Bone marrow (tissue), 2 donors: ENCODE results near the gene SKP1.

Source experiments
- DNase-seq, 2 donors: peaks; one replicate each; lab custom pipeline; 2025; lab: John Stamatoyannopoulos, UW

Gene SKP1

GRCh38 chr5:134143944-134144941 lies 32.5 kb downstream of the SKP1 start:
- DNase-seq = no peak

- no peak for DNase-seq
These were observed 33.3 kb downstream of the SKP1 start for GRCh38 chr5:134143431-134143830.

DNA sequence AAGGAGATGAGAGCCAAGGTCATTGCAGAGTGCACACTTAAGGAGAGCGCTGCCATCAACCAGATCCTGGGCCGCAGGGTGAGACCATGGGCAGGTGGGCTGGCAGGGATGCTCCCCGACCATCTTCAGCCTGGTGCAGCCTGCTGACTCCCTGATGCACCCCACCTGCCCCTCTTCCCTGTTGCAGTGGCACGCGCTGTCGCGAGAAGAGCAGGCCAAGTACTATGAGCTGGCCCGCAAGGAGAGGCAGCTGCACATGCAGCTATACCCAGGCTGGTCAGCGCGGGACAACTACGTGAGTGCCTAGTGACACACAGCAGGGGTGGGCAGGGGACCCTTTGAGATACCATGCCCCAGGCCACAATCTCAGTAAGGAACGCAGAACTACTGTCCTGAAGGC lies 33.9 kb downstream of the SKP1 start:
- no peak for DNase-seq

GRCh38 chr5:134142052-134142451 lies 34.7 kb downstream of the SKP1 start:
- DNase-seq = no peak

DNA sequence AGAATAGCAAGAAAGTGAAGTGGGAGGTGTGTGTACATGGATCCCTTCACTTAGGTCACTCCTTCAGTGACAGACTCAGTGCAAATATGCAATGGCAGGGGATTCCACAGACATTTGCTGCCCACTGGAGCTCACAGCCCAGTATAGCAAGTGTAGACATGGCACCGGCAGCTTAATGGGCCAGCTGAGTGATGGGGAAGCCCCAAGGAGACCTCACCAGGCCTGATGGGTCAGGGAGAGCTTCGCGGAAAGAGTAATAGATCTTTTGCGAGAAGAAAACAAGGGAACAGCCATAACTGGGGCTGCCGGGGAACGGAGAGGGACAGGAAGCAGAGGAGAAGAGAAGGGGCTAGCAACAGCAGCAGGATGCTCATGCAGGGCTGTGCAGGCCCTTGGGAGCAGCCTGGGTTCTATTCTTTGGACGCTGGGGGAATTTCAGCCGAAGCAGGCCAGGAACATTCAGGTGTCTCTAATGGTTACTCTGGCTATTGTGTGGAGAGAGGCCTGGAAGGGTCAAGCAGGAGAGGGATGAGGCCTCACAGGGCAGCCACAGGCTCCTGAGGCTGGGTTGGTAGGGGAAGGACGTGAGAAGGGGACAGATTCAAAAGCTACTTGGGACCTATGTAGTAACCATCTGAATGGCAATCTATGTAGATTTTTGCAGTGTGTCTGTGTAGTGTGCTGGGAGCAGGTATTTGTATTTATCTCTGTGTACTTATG lies 35.3 kb downstream of the SKP1 start:
- no peak for DNase-seq

DNA sequence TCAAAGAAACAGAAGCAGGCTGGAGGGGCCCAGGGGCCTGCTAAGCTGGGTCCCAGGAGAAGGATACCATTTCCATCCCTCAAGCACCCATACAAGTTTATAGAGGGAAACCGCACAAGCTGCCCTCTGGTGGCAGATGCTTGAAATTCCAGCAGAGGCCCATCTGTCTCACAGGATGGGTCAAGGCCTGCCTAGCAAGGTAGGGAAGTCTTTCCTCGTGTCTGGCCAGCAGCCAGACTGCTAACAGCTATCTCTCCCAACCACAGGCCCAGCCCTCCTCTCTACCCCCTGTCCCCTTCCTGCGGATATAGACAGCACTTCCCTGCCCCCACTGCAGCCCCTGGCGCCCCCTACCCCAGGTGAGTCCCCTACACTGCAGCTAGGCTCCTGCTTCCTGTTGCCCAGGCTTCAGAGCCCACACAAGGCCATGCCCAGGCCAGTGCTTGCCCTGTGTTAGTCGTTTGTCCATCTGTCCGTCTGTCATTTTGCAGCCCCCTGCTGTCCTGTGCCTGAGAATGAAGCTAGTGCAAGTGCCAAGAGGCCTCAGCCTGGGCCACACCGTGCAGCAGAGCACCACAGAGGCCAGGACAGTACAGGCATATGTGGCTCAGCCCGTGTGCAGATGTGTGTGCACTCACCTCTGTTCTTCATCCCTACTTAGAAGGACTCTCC lies 36.1 kb downstream of the SKP1 start:
- DNase-seq = peak in 1 of 2 donors; percentile 18

DNA sequence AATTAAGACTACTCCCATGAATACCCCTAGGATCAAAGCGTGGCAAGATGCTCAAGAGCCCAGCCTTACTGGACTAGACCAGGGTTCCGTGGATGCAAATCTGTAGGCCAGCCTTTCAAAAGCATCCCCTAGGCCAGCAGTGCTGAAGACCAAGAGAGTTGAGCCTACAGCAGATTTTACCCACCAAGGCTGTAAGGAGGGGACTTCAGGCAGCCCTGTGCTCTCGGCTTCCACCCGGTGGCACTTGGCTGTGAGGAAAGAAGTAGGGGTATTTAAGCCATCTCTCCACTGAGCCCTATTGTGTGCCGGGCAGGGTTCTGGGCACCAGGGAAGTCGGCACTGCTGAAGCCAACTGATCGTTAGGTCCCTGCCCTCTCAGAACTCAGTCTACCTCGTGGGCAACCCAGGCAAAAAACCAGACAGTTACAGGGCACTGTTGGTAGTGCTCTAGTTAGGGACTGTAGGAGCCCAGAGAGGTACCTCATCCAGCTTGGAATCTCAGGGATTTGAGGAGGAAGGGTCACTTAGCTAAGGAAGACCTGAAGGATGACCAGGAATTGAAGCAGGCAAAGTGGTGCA lies 36.8 kb downstream of the SKP1 start:
- no peak for DNase-seq

GRCh38 chr5:134139377-134139851 lies 37.3 kb downstream of the SKP1 start:
- no peak for DNase-seq

- DNase-seq = no peak
These were observed 38.1 kb downstream of the SKP1 start for GRCh38 chr5:134138416-134139376.

- DNase-seq = no peak
These were observed 40.0 kb downstream of the SKP1 start for GRCh38 chr5:134136771-134137170.

GRCh38 chr5:134136221-134136631 lies 40.5 kb downstream of the SKP1 start:
- DNase-seq = no peak

DNA sequence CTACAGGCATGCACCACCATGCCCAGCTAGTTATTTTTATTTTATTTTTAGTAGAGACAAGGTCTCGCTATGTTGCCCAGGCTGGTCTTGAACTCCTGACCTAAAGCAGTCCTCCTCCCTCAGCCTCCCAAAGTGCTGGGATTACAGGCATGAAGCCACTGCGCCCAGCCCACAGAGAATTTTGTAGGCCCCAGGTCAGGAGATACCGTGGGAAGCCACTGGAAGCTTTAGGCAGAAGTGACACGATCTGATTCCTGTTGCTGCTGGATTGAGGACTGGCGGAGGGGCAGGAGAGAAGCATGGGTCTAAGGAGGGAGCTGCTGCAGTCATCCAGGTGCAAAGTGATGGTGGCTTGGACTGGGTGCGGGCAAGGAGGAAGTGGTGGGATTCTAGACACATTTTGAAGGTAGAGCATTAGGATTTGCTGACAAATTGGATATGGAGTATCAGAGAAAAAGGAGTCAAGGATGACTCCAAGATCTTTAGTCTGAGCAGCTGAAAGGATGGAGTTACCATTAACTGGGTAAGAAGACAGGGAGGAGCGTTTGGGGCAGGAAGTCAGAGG lies 41.6 kb downstream of the SKP1 start:
- no peak for DNase-seq

DNA sequence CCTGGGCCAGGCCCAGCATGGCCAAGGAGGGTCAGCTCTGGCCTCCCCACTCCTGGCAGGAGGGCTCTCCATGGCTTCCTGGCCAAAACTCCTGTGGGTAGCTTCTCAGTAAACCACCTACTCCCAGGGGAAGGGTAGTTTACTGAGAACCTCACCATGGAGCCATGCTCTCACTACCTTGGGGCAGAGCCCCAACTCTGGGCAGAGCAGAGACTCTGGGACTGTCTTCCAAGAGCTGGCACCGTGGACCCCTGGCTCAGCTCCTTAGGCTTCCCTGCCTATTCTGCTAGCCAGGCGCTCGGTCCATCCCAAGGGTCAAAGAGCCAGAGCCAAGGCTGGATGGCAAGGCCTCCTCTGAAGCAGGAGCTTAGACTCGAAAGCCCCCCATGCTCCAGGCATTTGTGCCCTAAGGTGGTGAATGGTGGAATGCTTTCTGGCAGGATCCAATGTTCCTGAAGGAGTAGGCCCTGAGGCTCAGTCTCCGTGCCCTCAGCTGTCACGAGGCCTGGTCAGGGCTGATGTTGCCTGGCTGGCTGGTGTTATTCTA lies 42.7 kb downstream of the SKP1 start:
- DNase-seq = no peak

GRCh38 chr5:134133188-134133994 lies 43.4 kb downstream of the SKP1 start:
- DNase-seq = no peak

DNA sequence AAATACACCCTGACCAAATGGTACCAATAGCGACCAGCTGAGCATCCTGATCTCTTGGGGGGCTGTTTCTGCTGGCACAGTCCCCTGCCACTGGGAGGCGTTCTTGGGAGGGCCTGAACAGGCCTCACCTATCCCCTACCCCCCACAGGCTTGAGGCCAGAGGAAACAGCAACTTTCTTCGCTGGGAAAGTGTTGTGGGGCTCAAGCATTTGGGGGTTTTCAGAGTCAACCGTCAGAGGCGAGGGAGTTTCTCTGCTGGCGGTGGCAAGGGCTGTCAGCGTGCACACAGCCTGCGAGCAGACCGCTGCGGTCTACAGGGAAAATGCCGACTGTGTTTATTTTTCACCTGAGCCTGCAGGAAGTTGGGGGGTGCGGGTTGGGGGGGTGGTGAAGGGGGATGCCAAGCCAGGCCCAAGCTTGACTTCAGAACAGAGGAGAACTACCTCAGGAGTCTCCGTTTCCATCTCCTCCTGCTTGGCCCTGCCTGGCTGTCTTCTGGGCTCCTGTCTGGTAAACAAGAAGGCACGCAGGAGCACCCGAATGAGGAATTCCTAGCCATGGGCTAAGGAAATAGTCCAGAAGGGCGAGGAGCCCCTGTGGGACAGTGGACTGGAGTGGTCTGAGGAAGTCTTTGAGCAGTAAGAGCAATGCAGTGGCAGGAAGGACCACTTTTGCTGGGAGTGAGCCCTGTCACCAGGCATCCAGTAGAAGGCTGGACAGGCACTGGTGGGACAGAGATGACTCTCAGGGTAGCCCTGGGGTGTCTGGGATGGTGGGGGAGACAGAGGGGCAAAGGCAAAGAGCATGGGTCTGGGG lies 44.2 kb downstream of the SKP1 start:
- DNase-seq = no peak

DNA sequence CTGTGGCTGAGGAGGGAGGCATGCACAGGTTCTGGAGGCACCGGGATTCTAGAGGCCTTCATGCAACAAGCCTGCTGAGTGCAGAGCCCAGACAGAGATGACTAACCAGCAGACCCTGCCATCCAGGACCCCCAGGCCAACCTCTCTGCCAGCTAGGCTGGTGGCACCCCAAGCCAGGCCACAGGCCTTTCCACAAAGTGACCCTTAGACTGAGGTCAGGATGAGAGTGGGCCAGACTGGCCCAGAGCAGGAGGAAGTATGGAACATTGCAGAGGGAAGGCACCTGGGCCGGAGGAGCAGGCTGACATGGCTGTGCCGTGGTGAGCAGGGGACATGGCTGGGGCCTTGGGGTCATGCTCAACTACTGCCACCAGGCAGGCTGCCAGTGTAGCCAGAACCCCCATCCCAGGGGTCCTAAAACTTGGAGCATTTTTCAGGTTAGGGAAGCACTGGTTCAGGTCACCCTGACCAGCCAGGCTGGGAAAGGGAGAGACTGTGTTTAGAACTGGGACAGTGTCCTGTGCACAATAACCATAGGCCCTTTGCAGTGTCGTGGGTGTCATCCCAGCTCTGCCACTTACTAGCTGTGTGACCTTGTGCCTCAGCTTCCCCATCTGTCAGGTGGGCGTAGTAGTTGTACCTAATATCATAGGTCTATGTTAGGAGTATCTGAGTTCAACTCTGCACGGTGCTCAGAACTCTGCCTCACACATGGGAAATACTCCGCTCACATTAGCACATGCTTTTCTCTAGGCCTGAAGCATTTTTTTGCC lies 45.0 kb downstream of the SKP1 start:
- DNase-seq = no peak

DNA sequence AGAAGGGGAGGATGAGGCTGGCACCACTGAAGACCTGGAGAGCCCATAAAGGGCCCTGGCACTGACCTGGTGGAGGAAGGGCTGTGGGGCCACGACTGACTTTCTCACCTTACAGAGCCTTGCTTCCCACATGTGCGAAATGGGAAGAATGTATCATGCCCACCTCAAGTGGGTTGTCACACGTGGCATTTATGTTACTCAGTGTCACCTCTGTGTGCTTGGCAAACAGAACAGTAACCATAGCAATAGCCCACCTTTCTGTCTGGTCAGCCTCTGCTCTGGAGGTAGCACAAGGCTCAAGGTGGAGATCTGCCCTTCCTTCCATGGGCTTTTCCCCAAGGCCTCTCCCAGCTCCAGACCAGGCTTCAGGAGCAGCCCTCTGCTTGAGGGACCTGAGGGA lies 45.6 kb downstream of the SKP1 start:
- no peak for DNase-seq
